SU-DHL-6 (cell line): ENCODE data around the gene ZHX3.

ENCODE experiments used
- H2AFZ ChIP-seq: fragments of 200-600 bp; sonication (generic); 2 replicates; pipeline ENCODE4 v1.6.1; 2014; ENCODE audit warnings: low read depth, mild to moderate bottlenecking, moderate library complexity, mixed read lengths, antibody characterized with exemption, low read length; ENCODE audit not compliant: severe bottlenecking
- H3F3A ChIP-seq: fragments of 200-600 bp; shearing (Covaris generic); 2 replicates; pipeline ENCODE4 v1.6.0; 2016; ENCODE audit warnings: antibody characterized with exemption, mild to moderate bottlenecking; ENCODE audit not compliant: insufficient read depth
- H3K27ac ChIP-seq: fragments of 200-600 bp; sonication (generic); 2 replicates; pipeline ENCODE4 v1.5.1; 2016; ENCODE audit warnings: low read depth, mild to moderate bottlenecking, low read length, moderate library complexity, mixed read lengths
- H3K27me3 ChIP-seq: fragments of 200-600 bp; sonication (generic), shearing (Covaris generic); 2 replicates; pipeline ENCODE4 v1.6.0; 2014; ENCODE audit warnings: mild to moderate bottlenecking, low read length
- H3K36me3 ChIP-seq: fragments of 200-600 bp; sonication (generic); 2 replicates; pipeline ENCODE4 v1.6.1; 2014; ENCODE audit warnings: mild to moderate bottlenecking, low read length, mixed read lengths
- H3K4me2 ChIP-seq: fragments of 300-600, 200-600 bp; shearing (Covaris generic), sonication (generic); 2 replicates; pipeline ENCODE4 v1.6.0; 2014; ENCODE audit warnings: low read length, low read depth, mild to moderate bottlenecking; ENCODE audit not compliant: poor library complexity, severe bottlenecking
- H3K4me3 ChIP-seq: fragments of 200-600 bp; sonication (generic); 2 replicates; pipeline ENCODE4 v1.5.1; 2014; ENCODE audit warnings: antibody characterized with exemption, low read length, mild to moderate bottlenecking, mixed read lengths; ENCODE audit not compliant: insufficient read depth, poor library complexity, severe bottlenecking
- H3K79me2 ChIP-seq: fragments of 200-600 bp; sonication (generic); 2 replicates; pipeline ENCODE4 v1.6.1; 2014; ENCODE audit warnings: mild to moderate bottlenecking, low read length, moderate library complexity; ENCODE audit not compliant: insufficient read depth
- H3K9ac ChIP-seq: fragments of 200-600 bp; sonication (generic); 2 replicates; pipeline ENCODE4 v1.7.0; 2014; ENCODE audit warnings: mild to moderate bottlenecking, low read length
- H3K9me2 ChIP-seq: fragments of 200-600 bp; sonication (generic); replicated peaks from 2 replicates; pipeline ENCODE4 v1.6.1; 2014; ENCODE audit warnings: low read length; ENCODE audit not compliant: insufficient read depth
- H3K9me3 ChIP-seq: fragments of 200-600 bp; sonication (generic); 2 replicates; pipeline ENCODE4 v1.6.1; 2014; ENCODE audit warnings: low read length, mixed read lengths; ENCODE audit not compliant: insufficient read depth
- H4K20me1 ChIP-seq: fragments of 200-600 bp; sonication (generic); 2 replicates; pipeline ENCODE4 v1.6.1; 2014; ENCODE audit warnings: low read depth, mild to moderate bottlenecking, antibody characterized with exemption, low read length, moderate library complexity, mixed read lengths
- CTCF ChIP-seq: fragments of 200-600 bp; sonication (generic); IDR thresholded peaks from one replicate; pipeline ENCODE4 v1.5.1; 2017; ENCODE audit warnings: antibody characterized with exemption, mild to moderate bottlenecking, low read length, moderate library complexity; ENCODE audit not compliant: insufficient read depth, poor library complexity, severe bottlenecking
- EZH2phosphoT487 ChIP-seq: fragments of 200-600 bp; sonication (generic), shearing (Covaris generic); conservative IDR thresholded peaks from 2 replicates; pipeline ENCODE4 v1.6.1; 2018; ENCODE audit warnings: mild to moderate bottlenecking, antibody characterized with exemption, low read length, moderate library complexity, mixed read lengths

ZHX3 gene

GRCh38 chr20:41363601-41364000 lies 46.1 kb upstream of the ZHX3 start:
- no peak overlapping the region for H3K9ac ChIP-seq
- no peak overlapping the region for H3K27ac ChIP-seq
- no peak overlapping the region for H3K4me3 ChIP-seq
- no peak overlapping the region for H2AFZ ChIP-seq
- no peaks in the 10 kb centered on the region for H3K27me3 ChIP-seq
- H3K4me2 ChIP-seq: no peak overlapping the region
- no peak for TF ChIP-seq CTCF
- TF ChIP-seq EZH2phosphoT487: no peak
- no peaks in the 10 kb centered on the region for H3F3A ChIP-seq
- H3K36me3 ChIP-seq: no peaks in the 10 kb centered on the region
- H3K9me2 ChIP-seq: no peaks in the 10 kb centered on the region
- no peaks in the 10 kb centered on the region for H3K79me2 ChIP-seq
- no peaks in the 10 kb centered on the region for H4K20me1 ChIP-seq
- no peaks in the 10 kb centered on the region for H3K9me3 ChIP-seq

- no peaks in the 10 kb centered on the region for H3K36me3 ChIP-seq
- H3K9me3 ChIP-seq: no peaks in the 10 kb centered on the region
- H3K4me3 ChIP-seq: no peak overlapping the region
- no peaks in the 10 kb centered on the region for H3F3A ChIP-seq
- no peaks in the 10 kb centered on the region for H3K9me2 ChIP-seq
- H3K9ac ChIP-seq: no peak overlapping the region
- no peaks in the 10 kb centered on the region for H4K20me1 ChIP-seq
- H3K27me3 ChIP-seq: no peaks in the 10 kb centered on the region
- no peak overlapping the region for H3K4me2 ChIP-seq
- no peak for TF ChIP-seq CTCF
- TF ChIP-seq EZH2phosphoT487: no peak
- H3K27ac ChIP-seq: no peak overlapping the region
- no peaks in the 10 kb centered on the region for H3K79me2 ChIP-seq
- H2AFZ ChIP-seq: no peak overlapping the region
Measured at GRCh38 chr20:41362748-41363140, 45.2 kb upstream of the ZHX3 start.

GRCh38 chr20:41361757-41362747 lies 44.5 kb upstream of the ZHX3 start:
- no peak for TF ChIP-seq CTCF
- TF ChIP-seq EZH2phosphoT487: no peak
- no peaks in the 10 kb centered on the region for H3K9me2 ChIP-seq
- H3K27me3 ChIP-seq: no peaks in the 10 kb centered on the region
- H3K27ac ChIP-seq: no peak overlapping the region
- H3K9me3 ChIP-seq: no peaks in the 10 kb centered on the region
- H3K36me3 ChIP-seq: no peaks in the 10 kb centered on the region
- no peak overlapping the region for H3K4me3 ChIP-seq
- no peaks in the 10 kb centered on the region for H4K20me1 ChIP-seq
- H3K9ac ChIP-seq: no peak overlapping the region
- no peaks in the 10 kb centered on the region for H3F3A ChIP-seq
- no peak overlapping the region for H3K4me2 ChIP-seq
- no peak overlapping the region for H2AFZ ChIP-seq
- no peaks in the 10 kb centered on the region for H3K79me2 ChIP-seq
